ENCODE measurements around the gene LAMB4. TPM values are rescaled to one million over a fixed set of nuclear protein-coding genes. Genes with fewer than 3 reads are reported as not detected.

LAMB4 gene
- total and polyA plus RNA-seq, 2 of the 4 experiments (the other 2 are of a cell fraction), result 0.12 to 0.18 TPM

DNA sequence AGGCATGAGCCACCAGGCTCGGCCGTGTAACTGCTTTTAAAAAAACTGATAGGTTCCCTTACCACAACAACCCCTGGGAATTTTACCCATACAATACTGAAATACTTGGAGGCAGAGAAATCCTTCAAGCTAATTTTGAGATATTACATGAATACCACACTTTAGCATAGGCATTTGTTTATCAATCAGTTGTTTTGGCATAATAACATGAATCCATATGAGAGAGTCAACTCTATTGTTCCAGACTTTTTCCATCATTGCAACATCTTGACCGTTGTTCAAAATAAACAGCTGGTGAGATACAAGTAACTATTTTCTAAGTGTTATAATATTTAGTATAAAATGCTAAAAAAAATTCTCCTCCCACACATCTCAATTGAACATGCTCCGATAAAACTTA lies 36.8 kb downstream of the LAMB4 start:
- intact Hi-C loops (cut with micrococcal nuclease), result no loop called here
- Histone ChIP-seq H2AFZ (replicated peaks; ENCODE audit: low read length, poor library complexity) (no peak overlapping the region), H3K79me1 (ENCODE audit: low read depth in 1 of 2, low read length in 2 of 2) (no peaks in the 10 kb centered on the region), H3K4me1 (ENCODE audit: control insufficient read depth, insufficient read depth, low read length) (peaks cover 21% of the 10 kb centered on the region), H2AK9ac (replicated peaks; ENCODE audit: low read depth, low read length, poor library complexity) (no peak overlapping the region), H3K36me3 (ENCODE audit: control insufficient read depth, insufficient read depth, low read length) (no peaks in the 10 kb centered on the region), H3K23ac (ENCODE audit: low read depth, low read length) (no peak overlapping the region; the same call in 1 of the 2 replicates), H3K9me1 (ENCODE audit: insufficient read depth, low read length) (peaks cover 9% of the 10 kb centered on the region), H3K4ac (ENCODE audit: low read depth, low read length) (no peak overlapping the region), H3K14ac (replicated peaks; ENCODE audit: low read depth, low read length) (no peak overlapping the region), H3K4me3 (ENCODE audit: insufficient read depth, low read depth, low read length) (no peak overlapping the region), H4K91ac (ENCODE audit: insufficient read depth, low read depth, low read length) (no peak overlapping the region), H3K9ac (ENCODE audit: low read depth, low read length) (no peak overlapping the region), H2BK5ac (ENCODE audit: low read depth, low read length, poor library complexity, severe bottlenecking) (no peak overlapping the region), H3K27ac (ENCODE audit: insufficient read depth, low read length) (peak overlapping the region; percentile 24; the same call in 1 of the 2 replicates), H2BK15ac (ENCODE audit: low read depth, low read length) (no peak overlapping the region; the same call in 2 of the 3 replicates), H3K27me3 (ENCODE audit: control insufficient read depth, insufficient read depth, low read length) (no peaks in the 10 kb centered on the region), H3K9me3 (ENCODE audit: control insufficient read depth, insufficient read depth, low read length) (no peaks in the 10 kb centered on the region), H2AK5ac (ENCODE audit: low read depth, low read length) (no peak overlapping the region), H3K18ac (ENCODE audit: low read depth, low read length) (no peak overlapping the region; the same call in 1 of the 2 replicates), H4K5ac (ENCODE audit: low read depth, low read length) (no peak overlapping the region), H4K8ac (ENCODE audit: low read depth in 2 of 2, low read length in 2 of 2) (no peak overlapping the region; a peak in 1 of 4 replicates), H2BK120ac (ENCODE audit: low read depth, low read length) (no peak overlapping the region), H4K20me1 (ENCODE audit: insufficient read depth, low read length) (no peaks in the 10 kb centered on the region), H2BK20ac (ENCODE audit: low read depth, low read length) (0 out of 2 replicates have a peak overlapping the region, but pooled peaks have one; percentile 32), H3K56ac (ENCODE audit: extremely low read depth, insufficient read depth, low read length) (no peak overlapping the region), H3K4me2 (ENCODE audit: low read depth, low read length) (no peak overlapping the region)
- dilution Hi-C loops (cut with HindIII; ENCODE audit: low sequenced_read_pairs, unreplicated experiment), result no loop called here
- no CpG with 5 or more reads among the region's 4 CpGs for WGBS, 2 experiments (ENCODE audit: extremely low coverage in 2 of 2, insufficient read length in 1 of 2)
- DNase-seq (no peak), ATAC-seq (ENCODE audit: low read depth) (no peak)
- CTCF ChIA-PET, result interaction anchor here (1.0 kb wide), 1 partner anchor 53 kb away, joined by 3 read pairs; no protein-coding TSS in a partner anchor
- TF ChIP-seq CEBPB (IDR thresholded peaks at IDR 0.05; ENCODE audit: low read depth, low read length), result peak; percentile 32; the same call in 1 of the 2 replicates
- TF ChIP-seq CHD1 (IDR thresholded peaks at IDR 0.05; ENCODE audit: low read depth, low read length), result no peak
- POLR2A ChIA-PET (ENCODE audit: unreplicated experiment), result interaction anchor here (0.6 kb wide), 1 partner anchor 162 kb away, joined by 3 read pairs; no protein-coding TSS in a partner anchor
- in situ Hi-C loops (cut with MboI; ENCODE audit: low sequenced_read_pairs), result no loop called here
- BruUV-seq (replicated peaks), result no TSS peak
